Measurements from ENCODE around the gene PHACTR3.
A peak's percentile ranks its signal among the peaks of the same experiment; 100 is the strongest.

The PHACTR3 gene

GRCh38 chr20:59767656-59768055 lies 163.3 kb downstream of the PHACTR3 start:
- no peak for DNase-seq

- DNase-seq, result no peak
These were observed 165.9 kb downstream of the PHACTR3 start for GRCh38 chr20:59770270-59770669.

- DNase-seq, result no peak
These were observed 166.5 kb downstream of the PHACTR3 start for GRCh38 chr20:59770851-59771250.

GRCh38 chr20:59771506-59772372 lies 167.4 kb downstream of the PHACTR3 start:
- DNase-seq, result no peak

GRCh38 chr20:59772373-59772705 lies 168.0 kb downstream of the PHACTR3 start:
- no peak for DNase-seq

- DNase-seq, result no peak
These were observed 168.9 kb downstream of the PHACTR3 start for GRCh38 chr20:59772931-59773913.

- DNase-seq, result no peak
These were observed 169.9 kb downstream of the PHACTR3 start for GRCh38 chr20:59774204-59774641.

GRCh38 chr20:59774921-59775686 lies 170.8 kb downstream of the PHACTR3 start:
- no peak for DNase-seq

GRCh38 chr20:59775687-59776055 lies 171.3 kb downstream of the PHACTR3 start:
- DNase-seq, result no peak

GRCh38 chr20:59776059-59776603 lies 171.8 kb downstream of the PHACTR3 start:
- DNase-seq, result no peak

GRCh38 chr20:59776626-59777330 lies 172.4 kb downstream of the PHACTR3 start:
- DNase-seq, result no peak

GRCh38 chr20:59777331-59777725 lies 173.0 kb downstream of the PHACTR3 start:
- DNase-seq, result no peak

- no peak for DNase-seq
These were observed 173.7 kb downstream of the PHACTR3 start for GRCh38 chr20:59777814-59778575.

- DNase-seq, result no peak
These were observed 174.4 kb downstream of the PHACTR3 start for GRCh38 chr20:59778615-59779200.

GRCh38 chr20:59779656-59780380 lies 175.5 kb downstream of the PHACTR3 start:
- no peak for DNase-seq

- no peak for DNase-seq
These were observed 176.3 kb downstream of the PHACTR3 start for GRCh38 chr20:59780494-59781185.

- DNase-seq, result no peak
These were observed 176.9 kb downstream of the PHACTR3 start for GRCh38 chr20:59781226-59781625.

GRCh38 chr20:59782986-59783640 lies 178.8 kb downstream of the PHACTR3 start:
- peak; percentile 9 for DNase-seq

- DNase-seq, result no peak
These were observed 179.3 kb downstream of the PHACTR3 start for GRCh38 chr20:59783641-59784010.
